Mucosa of gallbladder (tissue), 1 donor: ENCODE results near the gene PRRX2. TPM values are rescaled to one million over a fixed set of nuclear protein-coding genes. Genes with fewer than 3 reads are reported as not detected.
"Not testable (repeated sequence)": the region's sequence is repeated elsewhere in the genome, so short reads cannot be mapped to it uniquely, and the experiment has no call there.

Source experiments
- DNase-seq: peaks from one replicate; pipeline ENCODE4 v3.0.0-alpha.2; 2020; ENCODE audit warnings: low spot score
- total RNA-seq: library from RNA; stranded (reverse); gene quantifications from one replicate; pipeline ENCODE4 v1.2.1, GENCODE V29; 2021
- donor health status: DM: no; HTN: no; CAD: no.

PRRX2 gene
- total RNA-seq, 1 donor from 2014 or later, result 1.5 TPM

- DNase-seq, result no peak
These were observed 67.6 kb downstream of the PRRX2 start for GRCh38 chr9:129732946-129733631.

DNA sequence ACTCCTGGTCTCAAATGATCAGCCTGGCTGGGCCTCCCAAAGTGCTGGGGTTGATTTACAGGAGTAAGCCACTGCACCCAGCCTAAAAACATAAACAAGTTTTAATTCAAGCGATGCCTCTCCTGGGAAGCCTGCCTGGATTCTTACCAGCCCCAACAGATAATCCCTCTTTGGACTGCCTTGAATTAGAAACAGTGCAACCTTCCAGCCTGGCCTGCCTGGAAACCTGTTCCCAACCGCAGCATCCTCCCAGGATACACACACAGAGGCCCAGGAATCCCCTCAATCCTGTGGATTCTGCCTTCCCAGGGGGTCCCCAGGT lies 68.1 kb downstream of the PRRX2 start:
- no peak for DNase-seq

- DNase-seq, result no peak
These were observed 70.1 kb downstream of the PRRX2 start for GRCh38 chr9:129735546-129735945.

DNA sequence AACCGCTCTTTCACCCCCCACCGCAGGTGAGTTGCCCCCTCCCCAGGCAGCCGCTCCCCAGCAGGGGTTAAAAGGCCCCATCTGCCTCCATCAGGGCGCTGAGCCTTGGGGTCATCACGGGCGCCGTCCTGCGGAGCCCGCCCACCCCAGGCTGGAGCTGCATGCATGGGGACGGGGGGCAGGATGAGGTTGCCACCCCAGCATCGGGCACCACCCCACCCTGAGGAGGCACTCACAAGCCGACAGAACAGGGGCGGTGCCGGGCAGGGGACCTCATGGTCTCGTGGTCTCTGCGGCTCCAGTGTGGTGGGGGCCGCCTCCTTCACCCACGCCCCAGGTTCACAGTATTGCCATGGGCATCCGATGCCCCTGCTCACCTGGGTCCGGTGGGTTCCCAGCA lies 70.9 kb downstream of the PRRX2 start:
- DNase-seq, result no peak

- DNase-seq, result peak; percentile 88
These were observed 72.2 kb downstream of the PRRX2 start for GRCh38 chr9:129737479-129738274.

- no peak for DNase-seq
These were observed 74.0 kb downstream of the PRRX2 start for GRCh38 chr9:129739432-129739831.

- no peak for DNase-seq
These were observed 74.7 kb downstream of the PRRX2 start for GRCh38 chr9:129740174-129740573.

- DNase-seq, result no peak
These were observed 75.4 kb downstream of the PRRX2 start for GRCh38 chr9:129740666-129741464.

GRCh38 chr9:129745200-129745599 lies 79.8 kb downstream of the PRRX2 start:
- no peak for DNase-seq

- no peak for DNase-seq
These were observed 80.8 kb downstream of the PRRX2 start for GRCh38 chr9:129746092-129746777.

- no peak for DNase-seq
These were observed 82.8 kb downstream of the PRRX2 start for GRCh38 chr9:129748249-129748648.

DNA sequence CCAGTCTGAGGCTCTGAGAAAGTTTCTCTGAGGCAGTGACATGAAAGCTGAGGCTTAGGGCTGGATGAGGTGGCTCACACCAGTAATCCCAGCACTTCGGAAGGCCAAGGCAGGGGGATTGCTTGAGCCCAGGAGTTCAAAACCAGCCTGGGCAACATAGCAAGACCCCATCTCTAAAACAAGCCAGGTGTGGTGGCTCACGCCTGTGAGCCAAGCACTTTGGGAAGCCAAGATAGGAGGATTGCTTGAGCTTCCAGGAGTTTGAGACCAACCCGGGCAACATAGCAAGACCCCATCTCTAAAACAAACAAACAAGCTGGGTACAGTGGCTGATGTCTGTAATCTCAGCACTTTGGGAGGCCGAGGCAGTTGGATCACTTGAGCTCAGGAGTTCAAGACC lies 83.6 kb downstream of the PRRX2 start:
- not testable (repeated sequence) for DNase-seq

DNA sequence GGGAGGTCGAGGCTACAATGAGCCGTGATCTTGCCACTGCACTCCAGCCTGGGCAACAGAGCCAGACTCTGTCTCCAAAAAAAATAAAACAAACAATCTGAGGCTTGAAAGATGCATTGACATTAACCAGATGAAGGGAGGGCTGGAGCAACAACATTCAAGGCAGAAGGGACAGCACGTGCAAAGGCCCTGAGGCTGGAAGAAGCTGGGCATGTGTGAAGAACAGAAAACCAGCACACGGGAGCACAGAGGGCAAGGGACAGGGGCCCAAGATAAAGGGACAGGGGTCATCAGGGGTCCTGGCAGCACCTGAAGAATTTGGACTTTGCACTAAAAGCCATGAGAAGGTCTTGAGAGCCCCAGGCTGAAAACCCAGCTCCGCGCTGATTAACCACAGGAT lies 84.1 kb downstream of the PRRX2 start:
- DNase-seq, result no peak

- DNase-seq, result no peak
These were observed 84.7 kb downstream of the PRRX2 start for GRCh38 chr9:129750013-129750638.

DNA sequence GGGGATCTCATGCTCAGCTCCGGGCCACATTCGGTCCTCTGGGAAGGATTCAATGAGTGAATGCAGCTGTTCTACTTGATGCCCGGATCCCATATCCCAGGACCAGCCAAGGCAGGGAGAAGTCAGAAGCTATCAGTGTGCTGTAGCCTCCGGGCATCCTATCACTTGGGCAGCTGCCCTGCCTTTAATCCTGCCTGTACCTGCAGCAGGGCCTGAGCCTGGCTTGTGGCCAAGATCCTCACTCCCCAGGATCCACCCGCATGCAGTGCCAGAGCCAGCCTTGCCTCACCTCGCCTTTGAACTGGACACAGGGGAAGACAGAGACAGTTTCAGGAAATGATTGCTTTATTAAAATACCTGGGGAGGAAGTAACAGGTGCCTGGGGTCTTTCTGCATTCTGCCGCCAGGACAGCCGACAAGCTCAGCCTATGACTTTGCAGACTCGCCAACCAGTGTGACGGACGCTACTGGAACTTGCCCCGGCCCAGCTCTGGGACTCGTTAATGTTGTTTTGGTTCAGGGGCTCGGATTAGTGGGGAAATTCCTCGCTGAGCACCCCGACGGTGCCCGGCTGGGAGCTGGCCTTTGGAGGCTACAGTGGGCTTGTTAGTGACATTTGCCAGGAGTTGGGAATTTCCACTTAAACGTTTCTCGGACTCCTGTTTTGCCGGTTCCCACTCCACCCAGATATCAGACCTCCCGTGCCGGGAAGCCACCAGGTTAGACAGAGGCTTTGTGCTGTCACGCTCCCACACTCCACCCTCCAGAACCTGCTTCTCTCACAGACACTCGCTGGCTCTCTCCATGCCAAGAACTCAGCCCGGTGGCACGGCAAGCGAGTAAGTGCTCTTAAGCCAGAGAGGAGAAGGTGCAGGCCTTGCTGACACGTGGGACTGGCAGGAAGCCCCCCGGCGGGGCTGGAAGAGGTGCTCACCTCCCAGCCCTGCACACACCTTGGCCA lies 86.7 kb downstream of the PRRX2 start:
- peak; percentile 64 for DNase-seq

- peak; percentile 58 for DNase-seq
These were observed 87.7 kb downstream of the PRRX2 start, which contains the start of gene PTGES for GRCh38 chr9:129752900-129753729. Gene PTGES (minus strand): TSS chr9:129753042. CDS start chr9:129753012, 30 bp downstream.

- DNase-seq, result no peak
These were observed 89.7 kb downstream of the PRRX2 start for GRCh38 chr9:129755151-129755550.

GRCh38 chr9:129756191-129756590 lies 90.7 kb downstream of the PRRX2 start:
- no peak for DNase-seq

- no peak for DNase-seq
These were observed 91.6 kb downstream of the PRRX2 start for GRCh38 chr9:129757045-129757444.
